ENCODE measurements around the gene CANX.
"Not testable (repeated sequence)": the region's sequence is repeated elsewhere in the genome, so short reads cannot be mapped to it uniquely, and the experiment has no call there.

The CANX gene

DNA sequence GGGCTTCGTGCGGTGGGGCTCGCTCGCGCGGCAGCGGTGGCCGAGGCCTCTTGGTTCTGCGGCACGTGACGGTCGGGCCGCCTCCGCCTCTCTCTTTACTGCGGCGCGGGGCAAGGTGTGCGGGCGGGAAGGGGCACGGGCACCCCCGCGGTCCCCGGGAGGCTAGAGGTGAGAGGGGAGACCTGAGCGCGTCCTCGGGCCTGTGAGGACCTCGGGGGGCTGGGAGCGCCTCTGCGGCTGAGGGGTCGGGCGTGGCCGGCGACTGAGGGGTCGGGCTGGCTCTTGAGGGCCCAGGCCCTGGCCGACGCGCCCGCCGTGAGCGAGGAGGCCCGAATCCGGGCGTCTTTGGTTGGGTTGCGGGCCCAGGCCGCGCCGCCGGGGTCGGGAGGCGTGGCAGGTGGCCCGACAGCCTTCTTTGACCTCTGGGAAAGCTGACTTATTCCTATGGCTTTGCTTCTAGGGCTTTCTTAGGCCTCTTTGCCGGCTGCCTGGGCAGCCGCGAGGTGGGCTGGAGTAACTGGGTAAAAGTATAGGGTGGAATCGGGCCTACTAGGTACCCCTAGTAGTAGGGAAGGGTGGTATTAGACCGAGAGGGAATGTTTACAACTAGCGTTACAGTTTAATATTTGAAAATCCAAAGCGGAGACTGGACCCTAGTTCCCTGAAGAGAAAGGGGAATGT lies at the start of gene CANX:
TSS of gene CANX (plus strand) at position 33 of the 681 bp plus-strand sequence. CDS start 6,715 bp downstream, outside the sequence.
- DNase-seq = no peak

GRCh38 chr5:179649166-179649703 lies 49.5 kb upstream of the CANX start:
- DNase-seq = not testable (repeated sequence)

DNA sequence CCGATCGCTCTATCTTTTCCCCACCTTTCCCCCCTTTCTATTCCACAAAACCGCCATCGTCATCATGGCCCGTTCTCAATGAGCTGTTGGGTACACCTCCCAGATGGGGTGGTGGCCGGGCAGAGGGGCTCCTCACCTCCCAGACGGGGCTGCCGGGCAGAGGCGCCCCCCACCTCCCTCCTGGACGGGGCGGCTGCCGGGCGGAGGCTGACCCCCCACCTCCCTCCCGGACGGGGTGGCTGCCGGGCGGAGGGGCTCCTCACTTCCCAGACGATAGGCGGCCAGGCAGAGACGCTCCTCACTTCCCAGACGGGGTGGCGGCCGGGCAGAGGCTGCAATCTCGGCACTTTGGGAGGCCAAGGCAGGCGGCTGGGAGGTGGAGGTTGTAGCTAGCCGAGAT lies 48.5 kb upstream of the CANX start:
- not testable (repeated sequence) for DNase-seq

DNA sequence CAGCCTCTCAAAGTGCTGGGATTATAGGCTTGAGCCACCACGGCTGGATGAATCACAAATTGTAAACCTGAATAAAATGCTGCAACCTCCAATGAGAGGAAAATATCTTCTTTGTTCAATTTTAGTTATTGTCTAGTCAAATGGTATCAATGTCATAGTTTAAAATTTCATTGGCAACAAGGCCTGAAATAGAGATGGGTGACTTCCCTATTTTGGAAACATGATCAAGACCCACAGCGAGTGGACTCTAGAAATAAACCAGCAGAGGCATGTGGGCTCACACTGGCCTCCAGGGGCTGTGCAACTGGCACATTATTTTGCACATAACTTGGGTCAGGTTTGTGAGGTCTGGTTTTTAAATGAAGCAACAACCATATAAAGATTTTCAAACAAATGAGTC lies 45.6 kb upstream of the CANX start:
- not testable (repeated sequence) for DNase-seq

GRCh38 chr5:179657302-179658178 lies 41.2 kb upstream of the CANX start:
- DNase-seq = not testable (repeated sequence)

- peak; percentile 2 for DNase-seq
Measured at GRCh38 chr5:179658179-179658856, 40.4 kb upstream of the CANX start.

- not testable (repeated sequence) for DNase-seq
Measured at GRCh38 chr5:179661647-179662046, 37.1 kb upstream of the CANX start.

DNA sequence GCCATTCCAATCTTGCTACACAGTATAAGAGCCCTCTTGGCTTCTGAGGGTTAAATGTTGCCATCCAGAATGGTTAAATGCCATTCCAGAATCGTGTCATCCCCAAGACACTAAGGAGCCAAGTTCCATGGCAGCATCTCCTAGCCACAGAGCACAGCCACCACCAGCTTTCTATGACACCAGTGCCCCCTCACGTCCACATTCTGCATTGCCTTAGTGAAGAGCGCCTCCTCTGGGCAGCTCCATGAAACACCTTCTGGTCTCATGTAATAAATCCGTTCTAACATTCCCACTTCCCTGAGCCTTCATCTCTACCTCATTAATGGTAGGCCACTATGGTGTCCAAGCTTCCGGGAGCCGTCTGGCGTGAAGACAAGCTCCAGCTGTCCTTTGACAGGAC lies 30.4 kb upstream of the CANX start:
- peak; percentile 1 for DNase-seq

- DNase-seq = peak; percentile 94
Measured at GRCh38 chr5:179678223-179679013, 20.3 kb upstream of the CANX start.

GRCh38 chr5:179679014-179679674 lies 19.6 kb upstream of the CANX start:
- DNase-seq = peak; percentile 66

- no peak for DNase-seq
Measured at GRCh38 chr5:179680014-179680779, 18.6 kb upstream of the CANX start.

GRCh38 chr5:179680780-179681401 lies 17.9 kb upstream of the CANX start, which contains the start of gene CBY3:
TSS of gene CBY3 (minus strand) at chr5:179681034. CDS start at chr5:179680918, 116 bp downstream.
- DNase-seq = no peak

DNA sequence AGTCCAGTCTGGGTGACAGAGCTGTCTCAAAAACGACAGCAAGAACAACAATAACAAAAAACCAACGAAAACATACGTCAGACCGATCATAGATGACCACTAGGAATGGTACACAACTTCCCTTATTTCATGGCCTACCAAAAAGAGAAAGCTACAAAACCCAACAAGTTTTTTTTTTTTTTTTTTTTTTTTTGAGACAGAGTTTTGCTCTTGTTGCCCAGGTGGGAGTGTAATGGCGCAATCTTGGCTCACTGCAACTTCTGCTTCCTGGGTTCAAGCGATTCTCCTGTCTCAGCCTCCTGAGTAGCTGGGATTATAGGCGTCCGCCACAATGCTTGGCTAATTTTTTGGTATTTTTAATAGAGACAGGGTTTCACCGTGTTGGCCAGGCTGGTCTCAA lies 9.6 kb upstream of the CANX start:
- DNase-seq = not testable (repeated sequence)

DNA sequence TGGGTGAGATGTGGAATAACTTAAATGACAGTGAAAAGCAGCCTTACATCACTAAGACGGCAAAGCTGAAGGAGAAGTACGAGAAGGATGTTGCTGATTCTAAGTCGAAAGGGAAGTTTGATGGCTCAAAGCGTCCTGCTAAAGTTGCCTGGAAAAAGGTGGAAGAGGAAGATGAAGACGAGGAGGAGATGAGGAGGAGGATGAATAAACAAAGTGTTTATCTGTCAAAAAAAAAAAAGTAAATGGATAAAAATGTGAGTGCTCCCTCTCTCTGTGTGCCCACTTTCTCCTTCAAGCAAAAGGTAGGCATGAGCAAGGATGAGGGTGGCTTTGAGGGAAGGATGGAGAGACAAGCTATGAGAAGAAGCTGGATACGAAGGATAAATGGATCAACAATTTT lies 4.2 kb upstream of the CANX start:
- DNase-seq = no peak

DNA sequence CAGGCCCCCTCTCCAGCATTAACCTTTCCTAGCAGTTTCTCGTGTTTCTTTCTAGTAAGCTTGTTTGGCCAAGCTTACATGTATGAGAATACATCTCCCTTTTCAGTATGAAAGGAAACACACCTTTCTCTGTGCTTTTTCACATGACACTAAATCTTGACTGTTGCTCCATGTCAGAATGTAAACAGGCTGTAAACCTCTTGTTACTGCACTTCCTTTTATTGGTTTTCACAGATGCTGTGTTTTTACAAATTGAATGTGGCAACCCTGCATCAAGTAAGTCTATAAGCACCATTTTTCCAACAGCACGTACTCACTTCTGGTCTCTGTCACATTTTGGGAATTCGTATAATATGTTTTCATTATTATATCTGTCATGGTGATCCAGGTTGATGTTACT lies 2.2 kb upstream of the CANX start:
- DNase-seq = no peak

DNA sequence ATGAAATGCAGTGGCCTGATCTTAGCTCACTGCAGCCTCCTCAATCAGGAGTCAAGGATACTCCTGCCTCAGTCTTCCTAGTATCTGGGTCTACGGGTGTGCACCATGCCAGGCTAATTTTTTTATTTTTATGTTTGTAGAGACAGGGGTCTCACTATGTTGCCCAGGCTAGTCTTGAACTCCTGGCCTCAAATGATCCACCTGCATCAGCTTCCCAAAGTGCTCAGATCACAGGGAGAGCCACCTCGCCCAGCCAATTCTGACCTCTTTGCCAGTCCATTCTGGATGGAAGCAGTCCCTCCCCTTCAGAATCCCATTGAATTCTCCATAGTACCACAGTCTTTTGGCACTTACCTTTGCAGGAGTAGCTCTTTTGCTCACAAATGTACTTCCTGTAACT lies 1.7 kb upstream of the CANX start:
- DNase-seq = no peak

DNA sequence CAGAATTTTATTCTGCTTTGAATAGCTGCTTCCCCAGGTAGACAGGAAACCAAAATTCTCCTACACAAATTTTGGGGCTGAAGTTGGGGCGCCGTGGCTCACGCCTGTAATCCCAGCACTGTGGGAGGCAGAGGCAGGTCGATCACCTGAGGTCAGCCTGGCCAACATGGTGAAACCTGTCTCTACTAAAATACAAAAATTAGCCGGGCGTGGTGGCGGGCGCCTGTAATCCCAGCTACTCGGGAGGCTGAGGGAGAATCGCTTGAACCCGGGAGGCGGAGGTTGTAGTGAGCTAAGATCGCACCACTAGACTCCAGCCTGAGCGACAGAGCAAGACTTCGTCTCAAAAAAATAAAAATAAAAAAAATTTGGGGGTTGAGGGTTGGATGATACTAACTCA lies 1.2 kb upstream of the CANX start:
- not testable (repeated sequence) for DNase-seq

DNA sequence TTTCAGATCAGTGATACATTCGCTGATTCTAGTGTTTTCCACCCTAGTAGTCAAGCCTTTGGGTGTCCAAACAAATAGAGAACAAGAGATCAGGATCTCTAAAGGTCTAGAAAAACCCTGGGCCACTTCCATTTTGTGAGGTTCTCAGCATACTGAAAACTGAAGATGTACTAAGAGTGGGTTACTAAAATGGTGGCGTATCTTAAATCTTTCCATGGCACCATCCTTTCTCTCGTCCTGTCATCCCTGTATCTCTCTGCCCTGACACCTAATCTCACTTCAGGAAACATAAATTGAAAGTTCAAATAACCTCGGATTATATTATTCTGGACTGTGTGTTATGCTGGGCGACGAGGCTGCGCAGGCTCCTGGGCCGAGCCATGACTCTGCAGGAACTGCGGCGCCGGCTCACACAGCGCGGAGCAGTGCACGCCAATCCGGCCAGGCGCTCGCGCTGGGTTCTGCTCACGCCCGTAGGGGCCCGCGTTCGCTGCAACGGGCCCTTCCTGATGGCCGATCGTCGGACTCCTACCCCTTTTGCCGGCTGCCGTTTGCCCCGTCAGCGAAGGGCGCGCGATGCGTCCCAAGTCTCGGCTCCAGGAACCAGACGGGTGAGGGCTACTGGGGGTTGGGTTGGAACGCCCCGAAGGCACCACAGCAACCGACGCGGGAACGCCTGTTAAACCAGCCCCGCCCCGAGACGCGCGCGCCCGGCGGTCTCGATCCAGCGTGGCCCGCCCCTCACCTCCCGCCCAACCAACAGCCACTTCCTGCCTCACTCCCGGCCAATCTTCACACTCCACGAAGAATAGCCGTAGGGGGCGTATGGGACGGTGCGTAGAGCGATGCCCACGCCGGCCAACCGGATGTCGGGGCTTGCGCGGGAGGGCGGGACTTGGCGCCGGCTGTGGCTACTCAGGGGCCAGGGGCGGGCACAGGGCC lies 503 bp upstream of the CANX start:
- peak; percentile 98 for DNase-seq

- no peak for DNase-seq
Measured at GRCh38 chr5:179699616-179700237, 960 bp downstream of the CANX start.
